Neuronal stem cell (in vitro differentiated cells): ENCODE measurements around the gene SRGN.

Experiments used
- DNase-seq: peaks from one replicate; pipeline ENCODE4 v3.0.0-alpha.2; 2013; ENCODE audit warnings: low spot score
- H2AFZ ChIP-seq: one replicate; pipeline ENCODE4 v1.6.1; 2013; ENCODE audit warnings: mild to moderate bottlenecking, low read length, inconsistent platforms
- H2AK5ac ChIP-seq: 2 replicates; pipeline ENCODE4 v1.6.1; 2013; ENCODE audit warnings: low read depth, mild to moderate bottlenecking, inconsistent platforms, low read length, moderate library complexity, mixed read lengths
- H2BK120ac ChIP-seq: 2 replicates; pipeline ENCODE4 v1.6.1; 2013; ENCODE audit warnings: low read depth, mild to moderate bottlenecking, inconsistent platforms, low read length, moderate library complexity, mixed read lengths
- H2BK12ac ChIP-seq: one replicate; pipeline ENCODE4 v1.6.1; 2013; ENCODE audit warnings: low read length, inconsistent platforms
- H2BK15ac ChIP-seq: 2 replicates; pipeline ENCODE4 v1.6.1; 2013; ENCODE audit warnings: mild to moderate bottlenecking, low read length, inconsistent platforms, mixed read lengths
- H2BK5ac ChIP-seq: one replicate; pipeline ENCODE4 v1.6.1; 2013; ENCODE audit warnings: inconsistent platforms, mild to moderate bottlenecking, low read length, moderate library complexity
- H3K14ac ChIP-seq: one replicate; pipeline ENCODE4 v1.6.1; 2013; ENCODE audit warnings: low read length, inconsistent platforms
- H3K18ac ChIP-seq: 2 replicates; pipeline ENCODE4 v1.6.1; 2013; ENCODE audit warnings: low read length, inconsistent platforms
- H3K23ac ChIP-seq: 2 replicates; pipeline ENCODE4 v1.6.1; 2013; ENCODE audit warnings: low read depth, mild to moderate bottlenecking, mixed read lengths, low read length, inconsistent platforms; ENCODE audit not compliant: poor library complexity
- H3K27ac ChIP-seq: replicated peaks from 3 replicates; pipeline ENCODE4 v1.5.1; 2013; ENCODE audit warnings: low read length, inconsistent platforms
- H3K27me3 ChIP-seq, 3 experiments: 2 replicates each; pipeline ENCODE4 v1.6.1; 2013; ENCODE audit warnings: low read length in 3 of 3, mild to moderate bottlenecking in 2 of 3, inconsistent platforms in 1 of 3, low read depth in 1 of 3, mixed read lengths in 1 of 3, moderate library complexity in 1 of 3; ENCODE audit not compliant: control insufficient read depth in 3 of 3, insufficient read depth in 3 of 3
- H3K36me3 ChIP-seq, 2 donors: replicated peaks in 1 of 2; 2 replicates each; pipeline ENCODE4 v1.6.1; 2013; ENCODE audit warnings: low read length in 2 of 2; ENCODE audit not compliant: control insufficient read depth in 2 of 2, insufficient read depth in 2 of 2
- H3K4ac ChIP-seq: 2 replicates; pipeline ENCODE4 v1.6.1; 2013; ENCODE audit warnings: inconsistent platforms, mild to moderate bottlenecking, low read length, moderate library complexity
- H3K4me1 ChIP-seq, 2 donors: 1 replicate in 1 of 2; 2 replicates in 1 of 2; pipeline ENCODE4 v1.6.1; 2013; ENCODE audit warnings: low read length in 2 of 2, low read depth in 1 of 2; ENCODE audit not compliant: control insufficient read depth in 2 of 2, insufficient read depth in 1 of 2
- H3K4me2 ChIP-seq: one replicate; pipeline ENCODE4 v1.6.1; 2013; ENCODE audit warnings: mild to moderate bottlenecking, low read length, inconsistent platforms; ENCODE audit not compliant: insufficient read depth, poor library complexity, severe bottlenecking
- H3K4me3 ChIP-seq, 2 donors: 2 replicates each; pipeline ENCODE4 v1.5.1; 2013; ENCODE audit warnings: low read length in 2 of 2, mild to moderate bottlenecking in 2 of 2, inconsistent platforms in 1 of 2, moderate library complexity in 1 of 2
- H3K79me1 ChIP-seq: one replicate; pipeline ENCODE4 v1.6.1; 2013; ENCODE audit warnings: low read depth, mild to moderate bottlenecking, inconsistent platforms, low read length, moderate library complexity
- H3K9ac ChIP-seq: one replicate; pipeline ENCODE4 v1.6.1; 2013; ENCODE audit warnings: mild to moderate bottlenecking, low read depth, low read length, inconsistent platforms; ENCODE audit not compliant: poor library complexity
- H3K9me3 ChIP-seq, 2 donors: replicated peaks in 1 of 2; 2 replicates each; pipeline versions ENCODE3 to v1.6.1; 2013; ENCODE audit warnings: low read length in 2 of 2, mild to moderate bottlenecking in 2 of 2, inconsistent platforms in 1 of 2, low read depth in 1 of 2, mixed read lengths in 1 of 2, moderate library complexity in 1 of 2; ENCODE audit not compliant: control insufficient read depth in 2 of 2, insufficient read depth in 1 of 2
- H4K8ac ChIP-seq: one replicate; pipeline ENCODE4 v1.6.1; 2013; ENCODE audit warnings: low read depth, mild to moderate bottlenecking, inconsistent platforms, low read length, moderate library complexity
- H4K91ac ChIP-seq: one replicate; pipeline ENCODE4 v1.6.1; 2013; ENCODE audit warnings: low read length, low read depth, mild to moderate bottlenecking, inconsistent platforms; ENCODE audit not compliant: poor library complexity
- WGBS, 2 donors: extraction: QIAGEN DNeasy Blood & Tissue Kit; methylation state at CpG; one replicate each; pipeline ENCODE4 v1.1.7; 2013; ENCODE audit warnings: missing lambda C conversion rate in 2 of 2, mixed read lengths in 1 of 2; ENCODE audit not compliant: insufficient read length in 2 of 2, insufficient replicate concordance in 1 of 2; ENCODE audit errors: extremely low coverage in 2 of 2; 5-methylcytosine and 5-hydroxymethylcytosine counted together

The SRGN gene

DNA sequence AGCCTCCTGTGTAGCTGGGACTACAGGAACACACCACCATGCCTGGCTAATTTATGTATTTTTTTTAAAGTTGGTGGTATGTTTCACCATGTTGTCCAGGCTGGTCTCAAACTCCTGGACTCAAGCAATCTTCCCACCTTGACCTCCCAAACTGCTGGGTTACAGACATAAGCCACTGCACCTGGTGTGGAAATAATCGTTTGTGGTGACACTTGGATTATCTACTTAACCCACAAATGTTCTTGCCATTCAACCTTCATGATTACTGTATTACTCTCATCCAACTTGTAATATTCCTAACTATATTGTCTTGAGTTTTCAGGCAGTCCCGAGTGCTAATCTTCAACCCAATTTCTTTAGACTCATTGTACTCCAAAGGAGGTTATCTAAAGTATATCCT lies 9.6 kb upstream of the SRGN start:
- Histone ChIP-seq H3K23ac (no peak overlapping the region), H3K14ac (no peak overlapping the region), H3K4ac (no peak overlapping the region), H2BK5ac (no peak overlapping the region), H2AFZ (no peak overlapping the region), H3K79me1 (no peaks in the 10 kb centered on the region), H3K27ac (no peak overlapping the region), H2AK5ac (no peak overlapping the region), H2BK120ac (no peak overlapping the region), H3K27me3 (peaks cover 0 to 8% (median 0%) of the 10 kb centered on the region in 3 experiments), H3K4me3 (no peak overlapping the region), H3K4me2 (no peak overlapping the region), H3K9ac (no peak overlapping the region), H4K8ac (no peak overlapping the region), H3K4me1 (no peaks in the 10 kb centered on the region), H3K9me3 (no peaks in the 10 kb centered on the region), H3K18ac (no peak overlapping the region), H2BK15ac (no peak overlapping the region), H4K91ac (no peak overlapping the region), H3K36me3 (no peaks in the 10 kb centered on the region), H2BK12ac (no peak overlapping the region)
- WGBS, 2 donors, result no CpG with 5 or more reads among the region's 2 CpGs
- no peak for DNase-seq

DNA sequence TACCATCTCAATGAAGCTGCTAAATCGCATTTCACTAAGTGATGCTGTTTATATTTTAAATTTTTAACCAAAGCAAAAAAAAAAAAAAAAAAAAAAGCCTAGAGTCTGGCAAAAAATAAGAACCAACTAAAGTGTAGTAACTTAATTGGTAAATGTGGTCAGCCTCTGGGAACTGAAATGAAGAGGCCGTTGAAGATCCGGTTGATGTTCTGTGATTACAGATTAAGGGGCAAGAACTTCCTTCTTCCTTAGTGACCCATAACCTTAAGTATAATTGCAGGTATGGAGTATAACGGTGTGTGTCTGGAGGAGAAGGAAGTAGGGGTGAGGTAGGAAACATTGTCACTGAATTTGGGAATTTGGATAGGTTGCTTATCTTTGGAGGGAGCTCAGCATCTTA lies 7.7 kb upstream of the SRGN start:
- H2BK15ac ChIP-seq, result no peak overlapping the region
- no peaks in the 10 kb centered on the region for H3K36me3 ChIP-seq
- H3K4me1 ChIP-seq, result peaks cover 0 to under 1% of the 10 kb centered on the region in 2 donors
- H2AFZ ChIP-seq, result no peak overlapping the region
- no CpG with 5 or more reads among the region's 4 CpGs for WGBS, 2 donors
- no peak overlapping the region for H3K9ac ChIP-seq
- H2BK5ac ChIP-seq, result no peak overlapping the region
- no peak overlapping the region for H2BK120ac ChIP-seq
- H3K23ac ChIP-seq, result no peak overlapping the region
- peaks cover 2% of the 10 kb centered on the region for H3K79me1 ChIP-seq
- no peak overlapping the region for H3K4me2 ChIP-seq
- no peaks in the 10 kb centered on the region for H3K9me3 ChIP-seq
- H4K8ac ChIP-seq, result no peak overlapping the region
- H2BK12ac ChIP-seq, result no peak overlapping the region
- H3K4ac ChIP-seq, result no peak overlapping the region
- H3K18ac ChIP-seq, result no peak overlapping the region
- DNase-seq, result no peak
- no peak overlapping the region for H2AK5ac ChIP-seq
- no peak overlapping the region for H3K14ac ChIP-seq
- peaks cover 0 to 8% (median 0%) of the 10 kb centered on the region in 3 experiments for H3K27me3 ChIP-seq
- no peak overlapping the region for H3K4me3 ChIP-seq
- no peak overlapping the region for H4K91ac ChIP-seq
- H3K27ac ChIP-seq, result no peak overlapping the region

DNA sequence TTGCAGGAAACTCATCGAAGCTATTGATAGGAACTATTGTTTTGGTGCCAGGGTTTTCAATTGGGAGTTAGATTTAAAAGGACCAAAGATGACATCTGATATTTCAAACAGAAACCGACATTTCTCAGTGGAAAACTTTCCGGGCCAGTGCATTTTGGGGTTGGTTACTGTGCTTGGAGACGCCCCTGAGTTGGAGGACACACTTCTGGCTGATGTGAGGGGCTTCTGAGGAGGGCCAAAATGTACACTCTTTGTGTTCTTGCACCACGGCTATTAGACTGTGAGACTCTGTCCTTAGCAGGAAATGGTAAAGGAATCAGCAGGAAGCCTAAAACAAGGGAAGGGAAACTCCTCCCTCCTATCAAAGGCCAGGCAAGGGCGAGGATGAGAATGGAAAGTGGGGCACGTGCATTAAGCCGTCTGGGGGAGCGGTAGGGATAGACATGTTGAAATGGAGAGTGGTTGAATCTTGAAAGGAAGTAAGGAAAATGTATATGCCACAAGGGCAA lies 1.8 kb upstream of the SRGN start:
- Histone ChIP-seq H3K9me3 (no peaks in the 10 kb centered on the region), H2BK12ac (no peak overlapping the region), H3K36me3 (no peaks in the 10 kb centered on the region), H3K9ac (no peak overlapping the region), H3K4ac (no peak overlapping the region), H3K79me1 (peaks cover 2% of the 10 kb centered on the region), H3K27me3 (no peaks in the 10 kb centered on the region), H3K14ac (no peak overlapping the region), H2AK5ac (no peak overlapping the region), H2BK15ac (no peak overlapping the region), H3K4me3 (no peak overlapping the region), H3K27ac (no peak overlapping the region), H3K4me1 (peaks cover 4 to 5% of the 10 kb centered on the region in 2 donors), H2AFZ (peak overlapping the region; percentile 90), H3K4me2 (no peak overlapping the region), H4K91ac (no peak overlapping the region), H3K23ac (no peak overlapping the region), H2BK120ac (no peak overlapping the region), H3K18ac (no peak overlapping the region), H2BK5ac (no peak overlapping the region), H4K8ac (no peak overlapping the region)
- no CpG with 5 or more reads among the region's 9 CpGs for WGBS, 2 donors
- DNase-seq, result no peak

DNA sequence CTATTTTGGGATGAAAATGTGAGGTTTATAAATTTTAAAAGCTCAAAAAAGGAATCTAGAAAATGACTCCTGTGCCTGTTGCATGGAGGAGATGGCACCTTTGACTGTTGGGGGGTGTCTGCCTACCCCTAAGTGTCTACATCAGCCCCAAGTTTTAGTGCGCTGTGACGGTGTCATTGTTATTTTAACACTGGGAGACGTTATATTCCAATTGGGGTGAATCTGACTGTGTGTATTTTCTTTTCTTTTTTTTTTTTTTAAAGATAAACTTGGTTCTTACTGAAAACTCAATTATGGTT lies 517 bp downstream of the SRGN start:
- no peak overlapping the region for H2AK5ac ChIP-seq
- no peaks in the 10 kb centered on the region for H3K9me3 ChIP-seq
- no peak overlapping the region for H4K91ac ChIP-seq
- H3K23ac ChIP-seq, result no peak overlapping the region
- no peak for DNase-seq
- no peaks in the 10 kb centered on the region for H3K36me3 ChIP-seq
- H3K4me1 ChIP-seq, result peaks cover 4 to 5% of the 10 kb centered on the region in 2 donors
- no peak overlapping the region for H3K4ac ChIP-seq
- H3K18ac ChIP-seq, result no peak overlapping the region
- no peaks in the 10 kb centered on the region for H3K27me3 ChIP-seq
- no peak overlapping the region for H4K8ac ChIP-seq
- no peak overlapping the region for H3K4me2 ChIP-seq
- H2BK12ac ChIP-seq, result no peak overlapping the region
- no CpG with 5 or more reads among the region's 3 CpGs for WGBS, 2 donors
- no peak overlapping the region for H3K4me3 ChIP-seq
- no peak overlapping the region for H3K27ac ChIP-seq
- no peak overlapping the region for H3K14ac ChIP-seq
- H2BK15ac ChIP-seq, result no peak overlapping the region
- peaks cover 2% of the 10 kb centered on the region for H3K79me1 ChIP-seq
- H3K9ac ChIP-seq, result no peak overlapping the region
- H2AFZ ChIP-seq, result no peak overlapping the region
- no peak overlapping the region for H2BK5ac ChIP-seq
- no peak overlapping the region for H2BK120ac ChIP-seq
